ENCODE results near the gene ACVR1B.

DNA sequence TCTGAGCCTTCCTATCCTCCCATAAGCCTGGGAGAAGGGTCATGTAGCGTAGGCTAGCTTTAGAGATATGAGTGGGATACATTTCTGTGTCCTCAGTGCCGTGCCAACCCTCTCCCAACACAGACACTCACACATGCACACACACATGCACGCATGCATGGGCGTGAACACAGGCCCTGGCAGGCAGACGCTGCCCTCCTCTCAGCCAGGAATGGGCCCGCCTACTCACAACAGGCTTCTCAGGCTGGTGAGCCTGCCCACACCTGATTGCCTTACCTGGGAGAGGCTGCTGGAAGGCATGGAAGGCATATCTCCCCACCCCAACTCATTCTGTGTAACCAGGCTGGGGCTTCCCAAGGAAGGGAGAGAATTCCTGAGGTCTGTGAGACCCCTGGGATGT, 12.8 kb upstream of the ACVR1B start:
- TF ChIP-seq, protein P1, sequence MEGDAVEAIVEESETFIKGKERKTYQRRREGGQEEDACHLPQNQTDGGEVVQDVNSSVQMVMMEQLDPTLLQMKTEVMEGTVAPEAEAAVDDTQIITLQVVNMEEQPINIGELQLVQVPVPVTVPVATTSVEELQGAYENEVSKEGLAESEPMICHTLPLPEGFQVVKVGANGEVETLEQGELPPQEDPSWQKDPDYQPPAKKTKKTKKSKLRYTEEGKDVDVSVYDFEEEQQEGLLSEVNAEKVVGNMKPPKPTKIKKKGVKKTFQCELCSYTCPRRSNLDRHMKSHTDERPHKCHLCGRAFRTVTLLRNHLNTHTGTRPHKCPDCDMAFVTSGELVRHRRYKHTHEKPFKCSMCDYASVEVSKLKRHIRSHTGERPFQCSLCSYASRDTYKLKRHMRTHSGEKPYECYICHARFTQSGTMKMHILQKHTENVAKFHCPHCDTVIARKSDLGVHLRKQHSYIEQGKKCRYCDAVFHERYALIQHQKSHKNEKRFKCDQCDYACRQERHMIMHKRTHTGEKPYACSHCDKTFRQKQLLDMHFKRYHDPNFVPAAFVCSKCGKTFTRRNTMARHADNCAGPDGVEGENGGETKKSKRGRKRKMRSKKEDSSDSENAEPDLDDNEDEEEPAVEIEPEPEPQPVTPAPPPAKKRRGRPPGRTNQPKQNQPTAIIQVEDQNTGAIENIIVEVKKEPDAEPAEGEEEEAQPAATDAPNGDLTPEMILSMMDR (IDR thresholded peaks at IDR 0.05; ENCODE audit: low read depth, low read length, missing input control), result no peak
- TF ChIP-seq, protein P2, sequence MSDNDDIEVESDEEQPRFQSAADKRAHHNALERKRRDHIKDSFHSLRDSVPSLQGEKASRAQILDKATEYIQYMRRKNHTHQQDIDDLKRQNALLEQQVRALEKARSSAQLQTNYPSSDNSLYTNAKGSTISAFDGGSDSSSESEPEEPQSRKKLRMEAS (IDR thresholded peaks at IDR 0.05), result no peak
- TF ChIP-seq TAF1 (conservative IDR thresholded peaks at IDR 0.05), result no peak
- no peak for TF ChIP-seq RXRA (IDR thresholded peaks at IDR 0.05)
- TF ChIP-seq GABPA (IDR thresholded peaks at IDR 0.05 in 1 of 2, conservative IDR thresholded peaks at IDR 0.05 in 1 of 2), result no peak
- no peak for TF ChIP-seq FOXA1 (IDR thresholded peaks at IDR 0.05)
- no peak for TF ChIP-seq SP1 (IDR thresholded peaks at IDR 0.05)
- no peak for TF ChIP-seq REST (IDR thresholded peaks at IDR 0.05)
- TF ChIP-seq RAD21 (IDR thresholded peaks at IDR 0.05), result no peak
- no peak for TF ChIP-seq YY1 (IDR thresholded peaks at IDR 0.05)
- no peak for TF ChIP-seq JUND (IDR thresholded peaks at IDR 0.05)
- no peak for TF ChIP-seq NR2F2 (IDR thresholded peaks at IDR 0.05)

Data from liver (tissue), 3 donors.